Measurements from ENCODE around the gene SIN3A.

SIN3A gene

GRCh38 chr15:75368689-75369239, 82.7 kb downstream of the SIN3A start:
- Mint-ChIP-seq H3K9me3 (no peaks in the 10 kb centered on the region), H3K27ac (peak overlapping the region; percentile 93 to 95), H3K4me1 (peaks cover 41% of the 10 kb centered on the region), H3K27me3 (no peaks in the 10 kb centered on the region), H3K4me3 (peak overlapping the region; percentile 92 to 93)
- DNase-seq, result no peak
- ATAC-seq, result no peak

GRCh38 chr15:75367913-75368688, 83.4 kb downstream of the SIN3A start, which contains the start of gene MAN2C1:
TSS of gene MAN2C1 (minus strand) at chr15:75368607. CDS start at chr15:75368583, 24 bp downstream.
- no peaks in the 10 kb centered on the region for H3K27me3 Mint-ChIP-seq
- peak within 1 kb of the TSS; percentile 92 to 93 for H3K4me3 Mint-ChIP-seq
- H3K9me3 Mint-ChIP-seq, result no peaks in the 10 kb centered on the region
- ATAC-seq (peak; percentile 92), DNase-seq (peak; percentile 93 to 94)
- H3K4me1 Mint-ChIP-seq, result peaks cover 41% of the 10 kb centered on the region
- peak within 1 kb of the TSS; percentile 93 to 95 for H3K27ac Mint-ChIP-seq

- no peaks in the 10 kb centered on the region for H3K9me3 Mint-ChIP-seq
- ATAC-seq (no peak), DNase-seq (no peak)
- peak overlapping the region; percentile 92 to 93 for H3K4me3 Mint-ChIP-seq
- H3K27ac Mint-ChIP-seq, result peak overlapping the region in 1 of 2 donors; percentile 95
- peaks cover 41% of the 10 kb centered on the region for H3K4me1 Mint-ChIP-seq
- H3K27me3 Mint-ChIP-seq, result no peaks in the 10 kb centered on the region
Observed at GRCh38 chr15:75367406-75367912, 84.0 kb downstream of the SIN3A start.

DNA sequence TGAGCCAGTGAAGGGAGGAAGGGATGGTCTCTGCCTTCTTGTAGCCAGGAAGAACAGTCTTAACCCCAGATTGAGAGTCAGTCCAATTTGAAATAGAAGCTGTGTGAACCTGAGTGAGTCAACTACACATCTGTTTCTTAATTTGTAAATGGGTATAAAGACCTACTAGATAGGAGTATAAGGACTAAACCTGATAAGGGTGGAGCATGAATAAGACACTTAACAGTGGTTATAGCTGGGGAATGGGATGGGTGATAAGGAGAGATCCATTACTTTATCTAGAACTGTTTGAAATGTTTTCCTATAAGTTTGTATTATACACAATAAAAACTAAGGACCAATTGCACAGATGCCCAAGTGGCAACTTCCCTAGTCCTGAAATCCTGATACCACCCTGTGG, 84.5 kb downstream of the SIN3A start:
- DNase-seq (no peak), ATAC-seq (no peak)
- peak overlapping the region; percentile 24 to 35 for H3K4me3 Mint-ChIP-seq
- no peaks in the 10 kb centered on the region for H3K9me3 Mint-ChIP-seq
- H3K27me3 Mint-ChIP-seq, result no peaks in the 10 kb centered on the region
- peaks cover 41% of the 10 kb centered on the region for H3K4me1 Mint-ChIP-seq
- H3K27ac Mint-ChIP-seq, result peak overlapping the region in 1 of 2 donors; percentile 48

GRCh38 chr15:75366163-75366562, 85.3 kb downstream of the SIN3A start:
- H3K27me3 Mint-ChIP-seq, result no peaks in the 10 kb centered on the region
- H3K27ac Mint-ChIP-seq, result no peak overlapping the region
- no peaks in the 10 kb centered on the region for H3K9me3 Mint-ChIP-seq
- no peak for ATAC-seq
- peaks cover 41% of the 10 kb centered on the region for H3K4me1 Mint-ChIP-seq
- no peak for DNase-seq
- no peak overlapping the region for H3K4me3 Mint-ChIP-seq

DNA sequence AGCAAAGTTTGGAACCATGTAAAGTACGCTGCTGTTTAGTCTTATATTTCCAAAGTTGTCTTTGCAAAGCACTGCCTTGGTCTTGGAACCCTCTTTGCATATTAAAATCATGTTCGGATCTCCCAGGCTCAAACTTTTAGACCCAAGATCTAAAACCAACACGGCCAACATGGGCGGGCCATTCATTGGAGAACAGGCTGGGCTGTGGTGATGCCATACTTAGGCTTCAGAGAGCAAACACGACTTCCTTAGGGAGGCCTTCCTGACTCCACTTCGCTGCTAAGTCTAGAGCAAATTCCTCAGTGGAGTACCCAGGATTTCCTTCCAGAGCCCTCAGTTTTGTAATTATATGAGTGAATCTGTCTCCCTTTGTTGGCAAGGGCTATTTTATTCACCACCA, 86.6 kb downstream of the SIN3A start:
- Mint-ChIP-seq H3K4me3 (no peak overlapping the region), H3K9me3 (no peaks in the 10 kb centered on the region), H3K4me1 (peaks cover 38% of the 10 kb centered on the region), H3K27me3 (no peaks in the 10 kb centered on the region), H3K27ac (no peak overlapping the region)
- DNase-seq (no peak), ATAC-seq (no peak)

- Mint-ChIP-seq H3K27ac (no peak overlapping the region), H3K4me3 (no peak overlapping the region), H3K9me3 (no peaks in the 10 kb centered on the region), H3K27me3 (no peaks in the 10 kb centered on the region), H3K4me1 (peaks cover 27% of the 10 kb centered on the region)
- DNase-seq (no peak), ATAC-seq (no peak)
Observed at GRCh38 chr15:75363786-75364185, 87.7 kb downstream of the SIN3A start.

DNA sequence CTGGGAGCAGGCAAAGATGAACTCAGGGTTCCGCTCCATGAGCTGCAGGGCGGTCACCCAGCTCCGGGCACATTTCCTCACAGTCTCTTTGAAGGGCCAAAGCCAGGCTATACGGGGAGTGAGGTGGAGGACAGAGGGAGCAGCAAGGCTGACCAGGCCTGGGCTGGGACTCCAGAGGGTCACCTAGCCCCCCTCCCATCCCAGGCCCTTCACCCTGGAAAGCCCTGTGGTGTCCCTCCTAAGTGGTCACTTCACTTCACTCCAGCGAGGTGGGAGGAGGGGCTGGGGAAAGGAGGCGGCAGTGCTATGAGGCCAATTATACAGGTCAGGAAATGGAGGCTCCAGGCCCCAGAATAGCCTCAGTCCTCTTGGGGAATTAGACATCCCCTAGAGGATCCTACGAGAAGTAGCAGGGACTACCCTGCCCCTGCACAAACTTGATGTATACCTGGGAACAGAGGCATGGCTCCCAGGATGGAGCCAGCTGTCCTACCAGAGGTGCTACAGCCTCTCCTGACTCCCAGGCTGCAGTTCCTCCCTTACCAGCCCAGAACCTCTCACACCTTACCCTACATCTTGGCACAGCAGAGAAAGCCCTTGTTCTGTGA, 88.7 kb downstream of the SIN3A start:
- Mint-ChIP-seq H3K4me3 (no peak overlapping the region), H3K4me1 (peaks cover 24% of the 10 kb centered on the region), H3K27ac (peak overlapping the region in 1 of 2 donors; percentile 59), H3K27me3 (no peaks in the 10 kb centered on the region), H3K9me3 (no peaks in the 10 kb centered on the region)
- DNase-seq (no peak), ATAC-seq (no peak)

DNA sequence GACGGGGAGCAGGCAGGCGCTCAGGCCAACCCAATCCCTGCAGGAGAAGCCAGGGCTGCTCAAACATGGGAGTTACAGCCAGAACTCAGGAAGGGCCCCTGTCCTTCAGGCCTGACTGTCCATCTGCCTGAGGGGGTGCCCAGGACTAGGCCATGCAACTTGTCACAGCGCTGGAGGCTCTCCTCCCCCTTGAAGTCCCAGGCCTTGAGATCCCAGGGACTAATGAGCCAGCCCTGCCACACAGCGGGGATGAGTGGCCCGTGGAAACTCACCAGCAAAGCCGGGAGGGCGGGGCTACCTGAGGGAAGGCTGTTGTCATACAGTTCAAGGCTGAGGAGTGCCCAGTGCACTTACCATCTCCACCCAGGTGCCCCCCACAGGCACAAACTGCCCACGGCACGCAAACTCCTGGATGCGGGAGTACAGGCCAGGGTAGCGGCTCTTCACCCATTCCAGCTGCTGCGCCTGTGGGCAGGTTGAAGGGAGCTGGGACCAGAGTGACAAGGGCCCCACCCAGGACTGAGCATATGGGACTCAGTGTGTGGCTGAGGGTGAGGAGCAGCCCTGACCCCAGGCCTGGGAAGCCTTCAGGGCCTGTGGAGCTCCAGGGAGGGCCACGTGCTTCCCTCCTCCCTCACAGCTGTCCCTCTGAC, 89.4 kb downstream of the SIN3A start:
- DNase-seq (no peak), ATAC-seq (no peak)
- Mint-ChIP-seq H3K4me3 (no peak overlapping the region), H3K9me3 (no peaks in the 10 kb centered on the region), H3K27ac (peak overlapping the region in 1 of 2 donors; percentile 31), H3K27me3 (no peaks in the 10 kb centered on the region), H3K4me1 (peaks cover 17% of the 10 kb centered on the region)

GRCh38 chr15:75361361-75361988, 90.0 kb downstream of the SIN3A start:
- Mint-ChIP-seq H3K4me1 (peaks cover 11% of the 10 kb centered on the region), H3K27ac (no peak overlapping the region), H3K27me3 (no peaks in the 10 kb centered on the region), H3K9me3 (no peaks in the 10 kb centered on the region), H3K4me3 (no peak overlapping the region)
- ATAC-seq (no peak), DNase-seq (no peak)

GRCh38 chr15:75360856-75361255, 90.6 kb downstream of the SIN3A start:
- H3K4me3 Mint-ChIP-seq, result no peak overlapping the region
- H3K4me1 Mint-ChIP-seq, result peaks cover 6% of the 10 kb centered on the region
- H3K27me3 Mint-ChIP-seq, result no peaks in the 10 kb centered on the region
- ATAC-seq (no peak), DNase-seq (no peak)
- no peaks in the 10 kb centered on the region for H3K9me3 Mint-ChIP-seq
- H3K27ac Mint-ChIP-seq, result no peak overlapping the region

GRCh38 chr15:75360391-75360790, 91.1 kb downstream of the SIN3A start:
- H3K27me3 Mint-ChIP-seq, result no peaks in the 10 kb centered on the region
- no peak for DNase-seq
- H3K27ac Mint-ChIP-seq, result no peak overlapping the region

GRCh38 chr15:75359537-75360250, 91.8 kb downstream of the SIN3A start:
- Mint-ChIP-seq H3K4me3 (no peak overlapping the region), H3K9me3 (no peaks in the 10 kb centered on the region), H3K4me1 (peaks cover 6% of the 10 kb centered on the region), H3K27me3 (no peaks in the 10 kb centered on the region), H3K27ac (no peak overlapping the region)
- DNase-seq (no peak), ATAC-seq (no peak)

More at GRCh38 chr15:75360391-75360790, 91.1 kb downstream of the SIN3A start:
- H3K9me3 Mint-ChIP-seq, result no peaks in the 10 kb centered on the region
- no peak overlapping the region for H3K4me3 Mint-ChIP-seq
- peak; percentile 27 for ATAC-seq
- H3K4me1 Mint-ChIP-seq, result peaks cover 6% of the 10 kb centered on the region

- no peak for DNase-seq
- Mint-ChIP-seq H3K9me3 (no peaks in the 10 kb centered on the region), H3K27ac (no peak overlapping the region), H3K4me1 (peaks cover under 1% of the 10 kb centered on the region), H3K27me3 (no peaks in the 10 kb centered on the region), H3K4me3 (no peak overlapping the region)
- no peak for ATAC-seq
Observed at GRCh38 chr15:75358771-75359536, 92.5 kb downstream of the SIN3A start.
